HTERT RPE-1 (cell line): Measurements from ENCODE around the gene ARSG.

Experiments used
- in situ Hi-C: fragments of 300-500 bp; cut with MboI; formaldehyde crosslinking; loops from 4 replicates; pipeline ENCODE4 v1.14.3; 2020; ENCODE audit warnings: low sequenced_read_pairs

Gene ARSG

GRCh38 chr17:68424203-68424602 is 132.9 kb downstream of the ARSG start:
- in situ Hi-C loops, result no loop called here

- in situ Hi-C loops, result loop anchor here (25.0 kb wide), 1 partner anchor 163 kb away; no protein-coding TSS in a partner anchor
Measured at GRCh38 chr17:68424861-68425260, 133.6 kb downstream of the ARSG start.

GRCh38 chr17:68425979-68426378 is 134.7 kb downstream of the ARSG start:
- in situ Hi-C loops, result loop anchor here (25.0 kb wide), 1 partner anchor 164 kb away; no protein-coding TSS in a partner anchor

GRCh38 chr17:68427575-68427974 is 136.3 kb downstream of the ARSG start:
- in situ Hi-C loops, result loop anchor here (25.0 kb wide), 1 partner anchor 165 kb away; no protein-coding TSS in a partner anchor

GRCh38 chr17:68428498-68429172 is 137.3 kb downstream of the ARSG start:
- in situ Hi-C loops, result loop anchor here (25.0 kb wide), 1 partner anchor 166 kb away; no protein-coding TSS in a partner anchor

GRCh38 chr17:68429881-68430280 is 138.6 kb downstream of the ARSG start:
- in situ Hi-C loops, result loop anchor here (25.0 kb wide), 1 partner anchor 168 kb away; no protein-coding TSS in a partner anchor

- in situ Hi-C loops, result loop anchor here (25.0 kb wide), 1 partner anchor 169 kb away; no protein-coding TSS in a partner anchor
Measured at GRCh38 chr17:68431045-68431608, 139.8 kb downstream of the ARSG start.

GRCh38 chr17:68431661-68432071 is 140.4 kb downstream of the ARSG start:
- in situ Hi-C loops, result loop anchor here (25.0 kb wide), 1 partner anchor 169 kb away; no protein-coding TSS in a partner anchor

GRCh38 chr17:68432086-68432864 is 141.0 kb downstream of the ARSG start:
- in situ Hi-C loops, result loop anchor here (25.0 kb wide), 1 partner anchor 170 kb away; no protein-coding TSS in a partner anchor

GRCh38 chr17:68433211-68433610 is 141.9 kb downstream of the ARSG start:
- in situ Hi-C loops, result loop anchor here (25.0 kb wide), 1 partner anchor 171 kb away; no protein-coding TSS in a partner anchor

- in situ Hi-C loops, result loop anchor here (25.0 kb wide), 1 partner anchor 172 kb away; no protein-coding TSS in a partner anchor
Measured at GRCh38 chr17:68433911-68434508, 142.7 kb downstream of the ARSG start.

- in situ Hi-C loops, result loop anchor here (25.0 kb wide), 1 partner anchor 173 kb away; no protein-coding TSS in a partner anchor
Measured at GRCh38 chr17:68435361-68435760, 144.1 kb downstream of the ARSG start.

GRCh38 chr17:68435876-68436842 is 144.9 kb downstream of the ARSG start:
- in situ Hi-C loops, result loop anchor here (25.0 kb wide), 1 partner anchor 174 kb away; no protein-coding TSS in a partner anchor

- in situ Hi-C loops, result loop anchor here (25.0 kb wide), 1 partner anchor 176 kb away; no protein-coding TSS in a partner anchor
Measured at GRCh38 chr17:68437979-68438822, 146.9 kb downstream of the ARSG start.

GRCh38 chr17:68439656-68440290 is 148.5 kb downstream of the ARSG start:
- in situ Hi-C loops, result loop anchor here (25.0 kb wide), 1 partner anchor 177 kb away; no protein-coding TSS in a partner anchor

GRCh38 chr17:68440526-68440925 is 149.2 kb downstream of the ARSG start:
- in situ Hi-C loops, result loop anchor here (25.0 kb wide), 1 partner anchor 178 kb away; no protein-coding TSS in a partner anchor

GRCh38 chr17:68441070-68441770 is 149.9 kb downstream of the ARSG start:
- in situ Hi-C loops, result loop anchor here (25.0 kb wide), 1 partner anchor 179 kb away; no protein-coding TSS in a partner anchor
